Daoy (cell line): ENCODE results near the gene ZFX. TPM values are rescaled to one million over a fixed set of nuclear protein-coding genes. Genes with fewer than 3 reads are reported as not detected.
"Not testable (repeated sequence)": the region's sequence is repeated elsewhere in the genome, so short reads cannot be mapped to it uniquely, and the experiment has no call there.

Experiments
- DNase-seq: peaks from one replicate; pipeline ENCODE4 v3.0.0-alpha.2; 2015; ENCODE audit warnings: low read depth
- total RNA-seq: library from RNA; depleted of rRNA; stranded (reverse); fragments of >200 nt; shearing (Covaris generic); gene quantifications from 2 replicates; pipeline ENCODE4 v1.2.3, GENCODE V29; 2014

Gene ZFX
- total RNA-seq, 1 experiment from 2014 or later = 17.4 TPM

DNA sequence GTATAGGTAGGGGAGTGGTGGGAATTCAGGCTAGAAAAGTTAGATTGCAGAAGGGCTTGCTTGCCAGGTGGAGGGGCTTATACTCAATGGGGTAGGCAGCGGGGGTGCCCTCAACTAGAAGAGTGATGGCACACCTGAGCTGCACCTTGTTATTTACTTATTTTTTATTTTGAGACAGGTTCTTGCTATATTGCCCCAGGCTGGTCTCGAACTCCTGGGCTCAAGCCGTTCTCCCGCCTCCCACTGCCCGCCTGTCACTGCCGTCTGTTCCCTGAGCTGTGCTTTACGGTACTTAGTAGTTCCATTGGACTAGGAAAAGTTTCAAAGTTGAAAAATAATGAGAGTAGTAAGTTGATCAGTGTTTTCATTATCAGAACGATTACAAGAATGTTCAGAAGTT lies 2.0 kb downstream of the ZFX start:
- DNase-seq = no peak

DNA sequence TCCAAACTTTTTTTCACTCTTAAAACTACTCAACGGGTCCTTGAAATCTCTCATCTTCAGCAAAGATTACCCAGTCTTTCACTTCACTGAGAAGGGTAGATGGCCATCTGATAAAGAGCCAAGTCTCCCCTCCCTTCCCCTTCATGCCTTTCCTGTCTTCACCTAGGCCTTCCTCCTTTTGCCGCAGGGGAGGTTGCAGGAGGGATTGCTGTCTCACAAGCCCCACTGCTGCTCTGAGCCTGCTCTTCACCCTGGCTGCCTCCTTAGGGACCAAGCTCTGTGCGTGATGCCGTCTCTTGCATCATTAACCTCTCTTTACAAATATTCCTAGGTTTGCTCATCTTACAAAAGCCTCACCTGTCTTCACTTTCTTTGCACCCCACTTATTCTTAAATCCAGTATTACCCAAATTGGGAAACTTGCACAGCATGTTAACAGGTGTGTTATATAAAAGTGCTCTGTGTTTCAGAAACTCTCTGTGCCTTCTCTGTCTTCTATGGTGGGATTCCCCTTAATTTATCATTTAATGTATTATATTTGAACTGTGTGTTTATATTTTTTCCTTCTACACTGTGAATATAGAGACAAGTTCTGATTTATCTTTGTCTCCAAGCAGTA lies 3.8 kb downstream of the ZFX start:
- DNase-seq = no peak

DNA sequence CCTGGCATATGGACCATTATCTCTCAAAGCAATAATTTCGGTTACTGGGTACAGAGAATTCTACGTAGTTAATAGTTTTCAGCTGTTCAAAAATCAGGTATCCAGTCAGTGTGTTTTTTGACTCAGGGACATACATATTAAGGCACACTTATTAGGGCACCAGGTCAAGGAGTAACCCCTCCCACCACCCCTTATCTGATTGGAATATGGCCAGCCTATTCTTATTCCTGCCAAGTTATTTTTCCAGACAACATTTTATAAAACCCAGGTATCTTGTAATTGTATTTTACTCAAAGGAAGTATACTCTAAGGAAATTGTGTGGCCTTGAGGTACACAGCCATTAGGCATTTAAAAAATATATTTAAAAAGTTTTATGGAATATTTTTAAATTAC lies 4.3 kb downstream of the ZFX start:
- no peak for DNase-seq

DNA sequence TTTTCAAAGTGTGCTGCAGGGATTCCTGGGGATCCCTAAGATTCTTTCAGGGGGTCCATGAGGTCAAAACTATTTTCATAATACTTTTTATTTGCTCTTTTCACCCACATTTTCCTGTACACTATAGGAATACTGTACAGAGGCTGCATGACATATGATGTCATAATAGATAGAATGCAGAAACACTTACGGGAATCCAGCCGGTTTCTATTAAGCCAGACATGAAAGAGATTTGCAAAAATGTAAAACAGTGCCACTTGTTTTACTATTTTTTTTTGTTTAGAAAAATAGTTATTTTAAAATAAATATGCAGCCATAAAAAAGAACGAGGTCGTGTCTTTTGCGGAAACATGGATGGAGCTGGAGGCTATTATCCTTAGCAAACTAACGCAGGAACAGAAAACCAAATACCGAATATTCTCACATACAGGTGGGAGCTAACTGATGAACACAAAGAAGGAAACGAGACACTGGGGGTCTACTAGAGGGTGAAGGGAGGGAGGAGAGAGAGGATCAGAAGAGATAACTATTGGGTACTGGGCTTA lies 5.0 kb downstream of the ZFX start:
- no peak for DNase-seq

DNA sequence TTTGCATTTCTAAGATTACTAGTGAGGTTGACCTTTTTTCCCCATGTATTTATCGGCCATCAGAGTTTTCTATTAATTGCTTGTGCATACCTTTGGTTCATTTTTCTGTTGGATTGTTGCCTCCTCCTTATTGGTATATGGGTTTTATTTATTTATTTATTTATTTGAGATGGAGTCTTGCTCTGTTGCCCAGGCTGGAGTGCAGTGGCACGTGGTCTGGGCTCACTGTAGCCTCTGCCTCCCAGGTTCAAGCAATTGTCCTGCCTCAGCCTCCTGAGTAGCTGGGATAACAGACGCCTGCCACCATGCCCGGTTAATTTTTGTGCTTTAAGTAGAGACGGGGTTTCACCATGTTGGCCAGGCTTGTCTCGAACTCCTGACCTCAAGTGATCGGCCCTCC lies 6.2 kb downstream of the ZFX start:
- not testable (repeated sequence) for DNase-seq

DNA sequence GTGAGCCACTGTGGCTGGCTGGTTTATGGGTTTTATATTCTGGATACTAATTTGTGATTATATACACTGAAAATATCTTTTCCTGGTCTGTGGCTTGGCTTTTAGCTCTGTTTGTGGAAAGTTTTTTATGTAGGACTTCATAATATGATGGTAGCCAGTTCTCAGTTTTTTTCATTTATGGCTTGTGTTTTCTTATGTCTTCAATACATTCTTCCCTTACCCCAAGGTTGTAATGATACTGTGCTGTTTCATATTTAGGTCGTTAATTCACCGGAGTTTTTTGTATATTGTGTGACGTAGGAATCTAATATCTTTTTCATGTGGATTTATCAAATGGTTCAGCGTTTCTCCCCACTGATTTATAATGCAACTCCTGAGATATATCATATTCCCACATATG lies 6.6 kb downstream of the ZFX start:
- no peak for DNase-seq

DNA sequence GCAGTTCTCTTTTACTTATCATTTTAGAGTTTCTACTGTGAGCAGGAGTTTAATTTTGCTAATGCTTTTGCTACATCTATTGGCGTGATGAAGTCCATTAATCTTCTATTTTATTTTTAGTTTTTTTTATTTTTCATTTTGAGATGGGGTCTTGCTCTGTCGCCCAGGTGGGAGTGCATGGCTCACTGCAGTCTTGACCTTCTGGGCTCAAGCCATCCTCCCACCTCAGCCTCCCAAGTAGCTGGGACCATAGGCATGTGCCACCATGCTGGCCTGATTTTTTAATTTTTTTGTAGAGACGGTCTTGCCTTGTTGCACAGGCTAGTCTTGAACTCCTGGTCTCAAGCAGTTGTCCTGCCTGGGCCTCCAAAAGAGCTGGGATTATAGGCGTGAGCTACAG lies 9.4 kb downstream of the ZFX start:
- DNase-seq = no peak

DNA sequence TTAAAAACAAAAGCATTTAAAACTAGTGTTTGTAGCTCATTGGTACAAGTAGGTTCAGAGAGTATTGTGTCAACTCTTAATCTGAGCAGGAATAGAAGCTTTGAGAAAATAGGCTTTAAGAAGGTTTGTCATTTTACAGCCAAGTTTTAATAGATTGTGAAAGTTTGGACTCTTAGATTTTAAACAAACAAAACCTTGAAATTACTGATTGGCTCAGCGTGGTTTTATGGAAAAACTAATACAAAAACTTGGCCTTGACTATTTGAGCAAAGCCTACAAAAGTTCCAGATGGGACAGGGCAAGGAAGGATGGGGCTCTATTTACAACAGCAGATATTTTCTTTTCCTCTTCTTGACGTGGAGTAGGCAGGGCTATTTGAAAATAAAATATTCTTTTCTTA lies 16.5 kb downstream of the ZFX start:
- no peak for DNase-seq

DNA sequence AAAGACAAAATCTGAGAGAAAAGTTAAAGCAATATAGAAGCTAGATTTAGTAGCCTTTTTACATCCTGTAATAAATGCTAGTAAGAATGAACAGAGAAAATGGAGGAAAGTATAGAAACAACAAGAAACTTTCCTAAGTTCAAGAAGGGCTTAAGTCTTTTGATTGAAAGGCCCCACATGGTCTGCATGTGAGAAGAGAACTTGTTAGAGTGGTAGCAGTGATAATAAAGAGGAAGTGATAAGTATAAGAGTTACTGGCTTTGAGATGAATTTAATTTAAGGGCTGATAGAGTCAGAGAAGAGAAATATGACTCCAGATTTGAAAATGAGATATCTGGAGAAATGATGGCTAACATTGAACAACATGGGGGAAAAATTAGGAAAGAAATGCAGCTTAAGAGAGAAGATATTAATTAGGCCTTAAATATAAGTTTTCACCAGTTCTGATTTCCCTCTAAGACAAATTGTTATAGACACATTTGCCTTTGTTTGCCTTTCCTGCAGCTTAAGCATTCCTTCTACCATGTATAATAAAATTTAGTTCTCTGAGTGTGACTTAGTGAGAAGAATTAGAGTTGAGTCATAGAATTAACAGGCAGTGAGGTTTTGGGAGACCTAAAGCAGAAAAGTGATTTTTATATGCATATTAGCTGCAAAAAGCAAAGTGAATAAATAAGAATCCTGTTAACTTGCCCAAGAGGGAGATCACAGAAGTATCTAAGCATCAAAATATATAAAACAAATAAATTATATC lies 18.4 kb downstream of the ZFX start:
- DNase-seq = no peak

DNA sequence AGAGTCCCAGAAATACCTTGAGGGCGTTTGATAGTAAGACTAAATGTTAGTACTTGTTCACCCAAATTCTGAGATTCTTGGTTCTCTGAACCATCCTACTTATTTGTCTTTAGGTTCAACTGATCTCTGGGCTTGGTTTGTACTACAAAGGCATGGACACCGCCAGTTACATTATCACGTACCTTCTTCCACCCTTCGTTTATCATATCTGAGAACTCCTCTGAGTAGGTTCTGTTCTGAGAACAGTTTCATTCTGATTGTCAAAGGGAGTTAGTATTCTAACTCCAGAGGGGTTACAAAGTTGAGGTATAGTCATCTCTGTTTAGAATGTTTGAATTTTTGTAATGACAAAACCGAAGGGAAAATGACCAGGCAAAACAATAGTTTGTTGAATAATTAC lies 19.3 kb downstream of the ZFX start:
- DNase-seq = no peak

DNA sequence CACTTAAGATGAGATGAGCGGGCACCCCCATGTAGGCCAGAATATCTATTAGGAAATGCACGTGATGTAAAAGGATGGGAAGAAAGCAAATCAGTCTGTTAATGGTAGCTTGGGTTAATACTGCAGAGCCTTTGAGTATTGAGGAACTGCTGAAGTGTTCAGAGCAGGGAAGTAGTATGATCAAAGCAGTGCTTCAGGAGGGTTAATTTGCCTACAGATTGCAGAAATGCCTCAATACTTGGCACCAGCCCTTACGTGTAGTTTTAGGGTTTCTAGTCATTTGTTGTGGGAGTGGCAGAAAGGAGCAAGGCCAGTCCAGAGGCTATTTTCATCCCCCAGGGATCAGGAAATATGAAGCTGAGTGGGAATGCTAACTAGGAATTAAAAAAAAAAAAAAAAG lies 19.7 kb downstream of the ZFX start:
- no peak for DNase-seq

DNA sequence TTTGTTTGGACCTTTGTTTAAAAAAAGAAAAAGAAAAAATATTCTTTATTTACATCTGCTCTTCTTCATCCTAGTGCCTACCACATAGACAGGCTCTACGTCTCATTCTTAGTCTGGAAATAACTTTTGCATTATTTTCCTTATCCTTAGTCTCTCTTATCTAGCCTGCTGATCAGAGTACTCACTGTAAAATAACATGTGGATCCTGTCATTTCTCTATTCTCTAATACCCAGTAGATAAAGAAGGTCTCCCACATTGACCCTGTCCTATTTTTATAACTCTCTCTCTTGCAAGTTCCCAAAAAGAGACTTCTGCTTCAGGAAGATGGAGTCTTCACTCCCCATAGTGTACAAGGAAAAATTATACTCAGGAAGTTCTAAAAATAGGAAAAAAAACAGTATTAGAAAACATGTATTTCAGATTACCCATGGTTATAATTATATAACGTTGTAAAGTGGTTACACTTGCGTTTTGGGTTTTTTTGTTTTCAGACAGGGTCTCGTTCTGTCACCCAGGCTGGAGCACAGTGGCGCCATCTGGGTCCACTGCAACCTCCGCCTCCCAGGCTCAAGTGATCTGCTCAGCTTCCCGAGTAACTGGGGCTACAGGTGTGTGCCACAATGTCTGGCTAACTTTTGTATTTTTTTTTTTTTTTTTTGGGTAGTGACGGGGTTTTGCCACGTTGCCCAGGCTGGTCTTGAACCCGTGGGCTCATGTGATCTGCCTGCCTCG lies 23.8 kb downstream of the ZFX start:
- no peak for DNase-seq

DNA sequence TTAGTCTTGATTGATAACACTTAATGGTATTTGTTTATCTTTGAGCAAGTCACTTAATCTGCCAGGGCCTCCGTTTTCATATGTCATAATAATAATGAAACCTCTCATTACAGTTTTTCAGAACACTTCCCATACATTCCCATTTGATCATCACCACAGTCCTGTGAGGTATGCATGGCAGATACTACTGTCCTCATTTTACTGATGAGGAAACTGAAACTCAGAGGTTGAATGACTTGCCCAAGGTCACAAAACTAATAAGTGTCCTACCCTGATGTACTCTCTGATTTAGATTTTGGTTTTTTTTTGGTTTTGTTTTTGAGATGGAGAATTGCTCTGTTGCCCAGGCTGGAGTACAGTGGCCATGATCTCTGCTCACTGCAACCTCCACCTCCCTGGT lies 25.7 kb downstream of the ZFX start:
- no peak for DNase-seq

DNA sequence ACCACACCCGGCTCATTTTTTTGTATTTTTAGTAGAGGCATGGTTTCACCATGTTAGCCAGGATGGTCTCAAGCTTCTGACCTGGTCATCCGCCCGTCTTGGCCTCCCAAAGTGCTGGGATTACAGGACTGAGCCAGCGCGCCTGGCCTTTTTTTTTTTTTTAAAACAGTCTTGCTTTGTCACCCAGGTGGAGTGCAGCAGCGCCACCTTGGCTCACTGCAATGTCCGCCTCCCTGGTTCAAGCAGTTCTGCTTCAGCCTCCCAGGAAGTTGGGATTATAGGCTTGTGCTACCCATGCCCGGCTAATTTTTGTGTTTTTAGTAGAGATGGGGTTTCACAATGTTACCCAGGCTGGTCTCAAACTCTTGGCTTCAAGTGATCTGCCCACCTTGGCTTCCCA lies 28.9 kb downstream of the ZFX start:
- DNase-seq = no peak

DNA sequence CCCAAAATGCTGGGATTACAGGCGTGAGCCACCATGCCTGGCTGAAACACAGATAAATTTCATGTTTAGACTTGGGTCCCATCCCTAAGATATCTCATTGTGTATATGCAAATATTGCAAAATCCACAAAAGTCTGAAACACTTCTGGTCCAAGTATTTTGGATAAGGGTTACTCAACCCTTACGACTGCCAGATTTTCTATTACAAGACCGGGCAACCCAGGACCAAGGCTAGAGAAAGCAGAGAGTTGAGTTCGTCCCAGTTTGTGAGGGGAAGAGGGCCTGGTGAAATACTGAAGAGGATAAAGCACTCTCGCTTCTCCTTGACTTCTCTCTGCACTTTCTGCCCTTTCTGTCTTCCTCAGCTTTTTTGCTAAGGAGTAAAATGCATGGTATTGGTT lies 34.5 kb downstream of the ZFX start:
- no peak for DNase-seq

DNA sequence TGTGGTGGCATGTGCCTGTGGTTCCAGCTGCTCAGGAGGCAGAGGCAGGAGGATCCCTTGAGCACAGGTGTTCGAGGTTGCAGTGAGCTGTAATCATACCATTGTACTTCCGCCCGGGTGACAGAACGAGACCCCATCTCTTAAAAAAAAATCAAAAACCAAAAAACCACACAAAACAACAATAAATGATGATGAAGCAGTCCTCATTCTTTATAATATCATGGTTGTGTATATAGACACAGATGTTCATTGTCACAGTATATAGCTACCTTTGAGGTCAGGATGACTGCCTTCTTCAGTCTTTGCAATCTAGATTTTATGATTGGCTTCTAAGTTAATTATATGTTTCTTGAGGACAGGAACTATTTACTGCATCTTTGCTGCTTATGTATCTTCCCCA lies 37.0 kb downstream of the ZFX start:
- no peak for DNase-seq

DNA sequence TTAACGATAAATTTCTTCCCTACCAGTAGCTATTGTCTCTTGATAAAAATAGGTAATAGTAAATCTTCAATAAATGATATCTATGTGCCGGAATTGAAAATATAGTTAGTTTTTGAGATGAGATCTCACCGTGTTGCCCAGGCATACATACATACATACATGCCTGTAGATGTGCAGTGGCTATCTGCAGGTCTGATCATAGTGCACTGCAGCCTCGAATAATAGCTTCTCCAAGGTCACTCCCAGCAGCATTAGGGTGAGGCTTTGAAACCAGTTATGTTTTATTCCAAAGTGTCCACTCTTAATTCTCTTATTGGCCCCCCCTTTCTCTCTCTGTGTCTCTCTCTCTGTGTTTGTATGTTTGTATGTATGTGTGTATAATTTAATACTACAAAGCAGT lies 37.5 kb downstream of the ZFX start:
- DNase-seq = no peak

DNA sequence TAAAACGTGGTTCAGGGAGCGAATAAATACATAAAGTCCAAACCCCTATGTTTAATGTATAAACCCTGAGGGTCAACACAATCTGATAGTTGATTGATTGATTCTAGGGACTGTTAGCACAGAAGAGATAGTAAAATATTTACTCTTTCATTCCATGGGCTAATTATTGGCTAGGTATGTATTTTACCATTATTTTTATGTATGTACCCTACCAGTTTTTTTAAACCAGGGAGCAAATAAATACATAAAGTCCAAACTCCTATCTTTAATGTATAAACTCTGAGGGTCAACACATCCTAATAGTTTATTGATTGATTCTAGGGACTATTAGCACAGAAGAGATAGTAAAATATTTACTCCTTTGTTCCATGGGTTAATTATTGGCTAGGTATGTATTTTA lies 40.0 kb downstream of the ZFX start:
- no peak for DNase-seq

DNA sequence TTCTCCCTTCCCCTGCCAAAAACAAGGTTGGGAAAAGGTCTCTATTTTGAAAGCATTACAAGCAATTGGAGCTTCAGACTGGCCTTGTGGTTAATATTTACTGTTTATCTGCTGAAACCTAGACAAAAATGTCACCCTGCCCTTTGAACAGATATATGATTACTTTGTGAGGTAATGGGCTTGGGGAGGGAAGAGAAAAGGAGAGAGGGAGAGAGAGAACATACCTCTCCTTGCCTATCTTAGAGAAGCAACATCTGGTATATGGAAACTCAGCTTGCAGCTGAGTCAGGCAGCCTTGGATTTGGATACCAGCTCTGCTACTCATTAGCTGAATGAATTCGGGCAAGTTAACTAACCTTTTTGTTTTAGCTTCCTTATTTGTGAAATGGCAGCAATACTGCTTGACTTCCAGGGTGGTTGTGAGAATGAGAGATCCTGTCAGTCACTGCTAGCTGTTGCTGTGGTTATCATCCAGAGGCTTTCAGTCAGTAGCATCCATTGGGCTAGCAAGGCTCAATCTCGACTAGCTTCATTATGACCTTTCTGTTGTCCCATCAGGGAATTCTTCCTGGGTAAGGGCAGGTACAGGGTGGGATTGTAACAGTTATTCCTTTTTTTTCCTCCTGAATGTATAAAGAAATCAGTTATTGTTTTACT lies 41.1 kb downstream of the ZFX start:
- no peak for DNase-seq

DNA sequence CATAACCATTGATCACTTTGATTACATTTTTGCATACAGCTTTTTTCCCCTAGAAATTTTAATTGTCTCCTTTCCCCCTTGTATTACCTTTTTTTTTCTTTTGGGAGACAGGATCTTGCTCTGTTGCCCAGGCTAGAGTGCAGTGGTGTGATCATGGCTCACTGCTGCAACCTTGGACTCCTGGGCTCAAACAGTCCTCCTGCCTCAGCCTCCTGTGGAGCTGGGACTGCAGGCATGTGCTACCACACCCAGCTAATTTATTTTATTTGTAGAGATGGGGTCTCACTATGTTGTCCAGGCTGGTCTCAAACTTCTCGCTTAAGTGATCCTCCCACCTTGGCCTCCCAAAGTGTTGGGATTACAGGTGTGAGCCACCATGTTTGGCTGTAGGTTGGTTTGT lies 47.0 kb downstream of the ZFX start:
- DNase-seq = no peak

DNA sequence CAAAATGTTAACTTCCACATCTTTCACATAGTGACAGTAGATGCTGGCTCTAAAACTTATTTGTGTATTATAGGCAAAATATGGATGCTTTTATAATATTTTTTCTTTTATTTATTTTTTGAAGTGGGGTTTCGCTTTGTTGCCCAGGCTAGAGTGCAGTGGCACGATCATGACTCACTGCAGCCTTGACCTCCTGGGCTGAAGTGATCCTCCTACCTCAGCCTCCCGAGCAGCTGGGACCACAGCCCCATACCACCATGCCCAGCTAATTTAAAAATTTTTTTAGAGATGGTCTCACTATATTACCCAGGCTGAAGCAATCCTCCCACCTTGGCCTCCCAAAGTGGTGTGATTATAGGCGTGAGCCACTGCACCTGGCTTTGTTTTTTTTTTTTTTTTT lies 48.6 kb downstream of the ZFX start:
- no peak for DNase-seq

DNA sequence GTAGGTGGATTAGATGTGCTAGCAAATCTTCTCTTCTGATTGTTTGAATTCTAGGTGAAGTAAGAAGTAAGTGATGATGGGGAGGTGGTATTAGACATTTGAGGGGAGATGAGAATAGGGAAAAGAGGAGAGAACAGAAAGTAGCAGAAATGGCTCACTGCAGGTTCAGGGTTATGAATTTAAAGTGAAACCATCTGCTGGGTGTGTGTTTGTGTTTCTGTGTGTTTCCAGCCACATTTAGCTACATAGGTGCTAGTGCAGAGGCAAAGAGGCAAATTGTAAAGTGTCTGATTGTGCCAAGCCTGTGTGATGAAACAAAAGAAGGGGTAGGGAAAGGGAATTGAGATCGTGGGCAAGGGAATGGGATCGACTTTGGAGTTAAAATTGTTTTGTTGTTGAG lies 50.6 kb downstream of the ZFX start:
- no peak for DNase-seq
